Motor neuron (in vitro differentiated cells): ENCODE measurements around the gene OBSCN. TPM values are rescaled to one million over a fixed set of nuclear protein-coding genes. Genes with fewer than 3 reads are reported as not detected.
A peak's percentile ranks its signal among the peaks of the same experiment; 100 is the strongest.

Experiments
- ATAC-seq, 8 experiments: fragments of 200-7000 bp; cut with Tn5 transposase; replicated peaks in 6 of 8; 2 replicates each; pipeline ENCODE4 v1.8.0; 2021; ENCODE audit warnings: mild to moderate bottlenecking in 8 of 8, moderate library complexity in 8 of 8
- H3K27ac ChIP-seq, 2 donors: fragments of 250-450 bp; sonication (Bioruptor Pico); 2 replicates each; pipeline ENCODE4 v1.9.0; 2021; ENCODE audit warnings: antibody characterized with exemption in 2 of 2, mild to moderate bottlenecking in 2 of 2, moderate library complexity in 1 of 2
- H3K4me1 ChIP-seq, 2 donors: fragments of 250-450 bp; sonication (Bioruptor Pico); replicated peaks in 1 of 2; 2 replicates each; pipeline ENCODE4 v1.6.1; 2021; ENCODE audit warnings: antibody characterized with exemption in 2 of 2, mild to moderate bottlenecking in 2 of 2, moderate library complexity in 1 of 2
- H3K4me3 ChIP-seq, 5 donors: fragments of 250-450 bp; sonication (Bioruptor Pico); 2 replicates each; pipeline ENCODE4 v1.9.0; 2021; ENCODE audit warnings: antibody characterized with exemption in 5 of 5, mild to moderate bottlenecking in 5 of 5, moderate library complexity in 4 of 5
- WGBS, 10 experiments: fragments of 450-650 bp; shearing (Covaris generic); methylation state at CpG; one replicate each; pipeline ENCODE4 v1.0.0; 2022; 5-methylcytosine and 5-hydroxymethylcytosine counted together
- in situ Hi-C, 9 experiments: fragments of 400-800 bp; cut with MboI; loops; one replicate each; pipeline ENCODE4 v1.15.0; 2021; ENCODE audit warnings: low sequenced_read_pairs in 9 of 9, low pct_unique_long_range_greater_than_20kb in 2 of 9; ENCODE audit not compliant: unreplicated experiment in 9 of 9
- total RNA-seq, 8 experiments: library from RNA; unstranded; fragments of 300-600 nt; gene quantifications; 2 replicates each; pipeline versions ENCODE4 v1.2.3 to v1.2.4, GENCODE V29; 2022

Gene OBSCN
- total RNA-seq, 8 experiments from 2014 or later, result 2.7 to 38.5 (median 16.2) TPM

DNA sequence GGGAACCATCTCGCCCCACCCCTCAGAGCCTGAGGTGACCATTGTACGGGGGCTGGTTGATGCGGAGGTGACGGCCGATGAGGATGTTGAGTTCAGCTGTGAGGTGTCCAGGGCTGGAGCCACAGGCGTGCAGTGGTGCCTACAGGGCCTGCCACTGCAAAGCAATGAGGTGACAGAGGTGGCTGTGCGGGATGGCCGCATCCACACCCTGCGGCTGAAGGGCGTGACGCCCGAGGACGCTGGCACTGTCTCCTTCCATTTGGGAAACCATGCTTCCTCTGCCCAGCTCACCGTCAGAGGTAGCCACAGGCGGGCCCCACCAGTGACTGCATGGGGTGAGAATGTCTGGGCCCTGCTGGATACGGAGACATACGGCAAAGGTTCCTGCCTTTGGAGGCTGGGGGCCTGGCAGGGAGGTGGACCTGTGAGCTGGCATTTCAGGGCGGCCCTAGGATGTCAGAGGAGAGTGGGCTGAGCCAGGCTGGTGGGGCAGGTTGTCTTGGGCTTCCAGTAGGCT lies 100.3 kb downstream of the OBSCN start:
- no peak overlapping the region for H3K4me3 ChIP-seq
- no peak for ATAC-seq
- H3K4me1 ChIP-seq, result peaks cover 0 to 3% of the 10 kb centered on the region in 2 donors
- WGBS, 10 experiments, result 20 to 100% (median 94%) methylated on average over 1 to 16 of the region's 18 CpGs; no CpG with 5 or more reads in 4 of the 10 experiments
- no peak overlapping the region for H3K27ac ChIP-seq
- in situ Hi-C loops, result no loop called here

DNA sequence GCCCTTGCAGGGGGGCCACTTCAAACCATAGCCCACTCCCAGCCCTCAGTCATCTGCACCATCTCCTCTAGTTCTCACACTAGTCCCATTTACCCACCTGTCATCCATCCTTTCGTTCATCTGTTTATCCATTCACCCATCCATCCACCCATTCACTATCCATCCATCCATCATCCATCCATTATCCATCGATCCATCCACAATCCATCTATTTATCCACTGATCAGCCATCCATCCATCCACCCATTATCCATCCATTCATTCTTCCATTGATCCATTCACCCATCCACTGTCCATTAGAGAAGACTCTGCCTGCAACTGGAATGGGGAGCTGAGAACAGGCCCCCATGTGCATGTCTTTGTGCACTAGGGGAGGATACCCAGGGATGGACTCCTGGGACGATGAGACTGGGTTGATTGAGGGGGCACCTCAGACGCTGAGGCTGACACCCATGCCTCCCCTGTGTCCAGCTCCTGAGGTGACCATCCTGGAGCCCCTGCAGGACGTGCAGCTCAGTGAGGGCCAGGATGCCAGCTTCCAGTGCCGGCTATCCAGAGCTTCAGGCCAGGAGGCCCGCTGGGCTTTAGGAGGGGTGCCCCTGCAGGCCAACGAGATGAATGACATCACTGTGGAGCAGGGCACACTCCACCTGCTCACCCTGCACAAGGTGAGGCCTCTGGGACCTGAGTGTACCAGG lies 100.9 kb downstream of the OBSCN start:
- no peak overlapping the region for H3K27ac ChIP-seq
- peaks cover 0 to 3% of the 10 kb centered on the region in 2 donors for H3K4me1 ChIP-seq
- peak in 1 of 8 experiments; percentile 38 for ATAC-seq
- H3K4me3 ChIP-seq, result no peak overlapping the region
- in situ Hi-C loops, result no loop called here
- 0 to 98% (median 82%) methylated on average over 1 to 6 of the region's 8 CpGs; no CpG with 5 or more reads in 1 of the 10 experiments for WGBS, 10 experiments

DNA sequence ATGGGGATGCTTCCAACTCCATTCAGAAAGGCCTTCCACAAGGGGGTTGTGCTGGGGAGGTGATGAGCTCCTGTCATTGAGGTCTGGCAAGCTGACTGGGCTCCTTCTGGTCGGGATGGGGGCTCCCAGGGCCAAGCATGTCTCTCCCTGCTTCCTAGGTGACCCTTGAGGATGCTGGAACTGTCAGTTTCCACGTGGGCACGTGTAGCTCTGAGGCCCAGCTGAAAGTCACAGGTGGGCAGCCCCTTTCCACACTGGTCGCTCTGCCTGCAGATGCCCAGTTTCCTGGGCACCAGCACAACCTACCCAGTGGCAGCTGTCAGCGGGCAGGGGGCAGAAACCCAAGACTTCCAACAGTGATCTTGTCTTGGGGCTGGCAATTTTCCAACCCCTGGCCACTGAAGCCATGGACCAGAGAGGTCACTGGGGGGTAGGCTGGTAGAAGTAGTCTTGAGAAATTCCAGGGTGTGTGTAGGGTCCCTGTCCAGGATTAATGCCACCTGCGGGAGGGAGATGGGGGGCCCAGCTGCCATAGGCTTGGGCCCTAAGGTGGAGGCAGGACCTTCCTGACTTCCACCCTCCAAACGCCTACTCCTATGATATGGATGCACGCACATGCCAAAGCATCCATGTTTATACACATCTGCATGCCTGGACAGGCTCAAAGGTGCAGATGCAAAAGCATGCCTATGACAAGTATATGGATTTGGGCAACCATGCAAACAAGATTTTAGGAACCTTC lies 101.7 kb downstream of the OBSCN start:
- 78 to 92% (median 90%) methylated on average over 1 to 7 of the region's 8 CpGs; no CpG with 5 or more reads in 5 of the 10 experiments for WGBS, 10 experiments
- Histone ChIP-seq H3K4me1 (peaks cover 0 to 3% of the 10 kb centered on the region in 2 donors), H3K27ac (no peak overlapping the region), H3K4me3 (no peak overlapping the region)
- no peak for ATAC-seq
- in situ Hi-C loops, result no loop called here

DNA sequence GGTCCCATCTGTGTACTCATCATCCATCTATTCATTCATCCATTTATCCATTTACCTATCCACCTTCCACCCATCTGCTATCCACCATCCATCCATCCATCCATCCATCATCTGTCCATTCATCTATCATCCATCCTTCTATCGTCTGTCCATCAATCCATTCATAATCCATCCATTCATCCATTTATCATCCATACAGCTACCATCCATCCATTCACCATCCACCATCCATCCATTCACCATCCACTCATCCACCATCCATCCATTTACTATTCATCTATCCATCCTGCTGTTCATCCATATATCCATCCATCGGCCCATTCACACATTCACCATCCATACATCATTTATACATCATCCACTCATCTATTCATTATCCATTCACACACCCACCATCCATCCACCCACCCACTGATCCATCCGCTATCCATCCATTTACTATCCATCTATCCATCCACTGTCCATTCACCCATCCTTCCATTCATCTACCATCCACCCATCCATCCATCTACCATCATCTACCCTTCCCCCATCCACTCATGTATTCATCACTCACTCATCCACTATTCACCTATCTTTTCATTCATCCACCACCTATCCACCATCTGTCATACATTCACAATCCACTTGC lies 102.4 kb downstream of the OBSCN start:
- in situ Hi-C loops, result no loop called here
- no peak for ATAC-seq

DNA sequence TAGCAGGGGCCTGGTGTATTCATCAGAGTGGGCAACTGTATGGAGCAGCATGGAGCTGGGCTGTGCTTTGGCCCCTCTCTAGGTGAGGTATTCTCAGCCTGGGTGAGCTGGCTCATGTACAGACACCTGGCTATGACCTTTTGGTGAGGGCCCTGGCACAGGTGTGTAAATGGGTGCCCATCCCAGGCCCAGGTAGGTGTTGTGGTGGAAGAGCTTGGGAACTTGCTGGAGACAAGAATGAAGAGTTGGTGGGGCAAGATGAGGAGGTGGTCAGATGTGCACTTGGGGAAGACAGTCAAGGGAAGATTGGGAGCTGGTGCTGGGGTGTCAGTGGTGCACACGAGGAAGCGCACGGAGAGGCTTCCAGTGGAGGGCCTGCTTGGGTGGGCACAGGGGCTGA lies 103.2 kb downstream of the OBSCN start:
- 86 to 100% (median 94%) methylated on average over 3 of the region's 3 CpGs; no CpG with 5 or more reads in 6 of the 10 experiments for WGBS, 10 experiments
- in situ Hi-C loops, result no loop called here
- no peak for ATAC-seq
- no peak overlapping the region for H3K27ac ChIP-seq
- no peak overlapping the region for H3K4me3 ChIP-seq
- peaks cover 0 to 3% of the 10 kb centered on the region in 2 donors for H3K4me1 ChIP-seq

More for the DNA sequence above, 102.4 kb downstream of the OBSCN start:
- no peak overlapping the region for H3K27ac ChIP-seq
- 31 to 100% (median 87%) methylated on average over 1 to 3 of the region's 3 CpGs for WGBS, 10 experiments
- no peak overlapping the region for H3K4me3 ChIP-seq
- H3K4me1 ChIP-seq, result peaks cover 0 to 3% of the 10 kb centered on the region in 2 donors

DNA sequence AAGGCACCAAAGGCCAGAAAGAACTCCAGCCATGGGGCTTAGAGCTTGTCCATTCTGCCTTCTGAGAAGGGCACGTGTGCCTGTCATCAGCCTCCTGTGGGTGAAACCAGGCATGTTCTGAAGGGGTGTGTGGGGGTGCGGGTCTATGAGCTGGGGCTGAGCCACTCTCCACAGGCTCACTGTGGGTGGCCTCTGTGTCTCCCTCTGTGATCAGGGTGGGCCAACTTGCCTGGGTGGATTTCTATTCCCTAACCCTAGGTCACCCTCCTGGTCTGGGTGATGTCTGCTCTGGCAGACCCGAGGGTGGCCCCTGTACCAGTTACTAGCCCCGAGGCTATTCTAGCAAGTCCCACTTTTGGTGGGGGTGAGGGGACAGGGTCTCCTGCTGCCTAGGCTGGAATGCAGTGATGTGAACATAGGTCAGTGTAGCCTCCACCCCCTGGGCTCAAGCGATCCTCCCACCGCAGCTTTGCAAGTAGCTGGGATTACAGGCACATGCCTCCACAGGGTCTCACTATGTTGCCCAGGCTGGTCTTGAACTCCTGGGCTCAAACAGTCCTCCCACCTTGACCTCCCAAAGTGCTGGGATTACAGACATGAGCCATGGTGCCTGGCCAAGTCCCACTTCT lies 104.4 kb downstream of the OBSCN start:
- in situ Hi-C loops, result no loop called here
- WGBS, 10 experiments, result 40 to 100% (median 90%) methylated on average over 1 to 6 of the region's 6 CpGs; no CpG with 5 or more reads in 3 of the 10 experiments
- no peaks in the 10 kb centered on the region for H3K4me1 ChIP-seq
- H3K4me3 ChIP-seq, result no peak overlapping the region
- no peak overlapping the region for H3K27ac ChIP-seq
- ATAC-seq, result no peak

DNA sequence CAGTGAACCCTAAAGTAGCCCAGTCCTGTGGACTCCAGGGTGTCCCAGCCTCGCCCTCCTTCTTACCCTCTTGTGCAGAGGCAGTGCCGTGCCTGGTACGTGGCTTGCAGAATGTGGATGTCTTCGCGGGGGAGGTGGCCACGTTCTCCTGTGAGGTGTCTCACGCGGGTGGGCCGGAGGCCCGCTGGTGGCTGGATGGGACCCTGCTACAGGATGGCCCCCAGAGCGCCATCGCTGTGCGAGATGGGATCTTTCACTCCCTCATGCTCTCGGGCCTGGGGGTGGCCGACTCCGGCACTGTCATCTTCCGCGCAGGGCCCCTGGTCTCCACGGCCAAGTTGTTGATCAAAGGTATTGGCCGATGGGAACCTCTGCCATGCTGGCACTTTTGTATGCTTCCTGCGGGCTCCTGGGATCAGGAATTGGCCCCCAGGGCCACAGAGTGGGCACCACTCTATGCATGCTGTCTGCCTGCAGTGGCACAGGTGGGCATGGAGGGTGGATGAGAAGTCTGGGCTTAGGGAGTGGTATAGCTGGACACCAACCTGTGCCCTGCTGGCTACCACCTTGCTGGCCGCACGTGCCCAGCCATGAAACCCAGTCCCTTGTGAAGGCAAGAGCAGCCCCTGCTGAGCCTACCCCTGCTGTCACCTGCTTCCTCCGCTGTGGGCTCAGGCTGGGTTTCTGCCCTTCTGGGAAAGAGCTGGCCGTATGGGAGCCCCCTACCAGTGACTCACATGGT lies 105.9 kb downstream of the OBSCN start:
- H3K4me1 ChIP-seq, result no peaks in the 10 kb centered on the region
- in situ Hi-C loops, result no loop called here
- H3K4me3 ChIP-seq, result no peak overlapping the region
- H3K27ac ChIP-seq, result no peak overlapping the region
- 0 to 100% (median 93%) methylated on average over 1 to 15 of the region's 25 CpGs; no CpG with 5 or more reads in 4 of the 10 experiments for WGBS, 10 experiments
- no peak for ATAC-seq

DNA sequence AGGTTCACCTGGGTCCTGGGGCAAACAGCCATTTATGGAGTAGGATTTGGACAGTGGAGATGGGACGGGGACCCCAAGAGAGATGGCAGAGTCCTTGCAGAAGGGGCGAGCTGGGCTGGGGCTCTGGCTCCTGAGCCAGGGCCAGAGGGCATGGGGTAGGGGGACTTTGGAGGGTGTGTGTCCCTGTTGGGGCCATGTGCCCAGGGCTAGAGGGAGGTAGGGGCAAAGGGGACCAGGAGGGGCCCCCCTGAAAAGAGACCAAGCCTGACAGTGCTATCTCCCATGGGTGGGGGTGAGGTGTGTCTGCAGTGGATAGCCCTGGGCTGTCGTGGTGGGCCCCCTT lies 106.4 kb downstream of the OBSCN start:
- 60 to 83% (median 75%) methylated on average over 1 to 3 of the region's 3 CpGs; no CpG with 5 or more reads in 6 of the 10 experiments for WGBS, 10 experiments
- Histone ChIP-seq H3K4me3 (no peak overlapping the region), H3K27ac (no peak overlapping the region), H3K4me1 (no peaks in the 10 kb centered on the region)
- ATAC-seq, result no peak
- in situ Hi-C loops, result no loop called here

DNA sequence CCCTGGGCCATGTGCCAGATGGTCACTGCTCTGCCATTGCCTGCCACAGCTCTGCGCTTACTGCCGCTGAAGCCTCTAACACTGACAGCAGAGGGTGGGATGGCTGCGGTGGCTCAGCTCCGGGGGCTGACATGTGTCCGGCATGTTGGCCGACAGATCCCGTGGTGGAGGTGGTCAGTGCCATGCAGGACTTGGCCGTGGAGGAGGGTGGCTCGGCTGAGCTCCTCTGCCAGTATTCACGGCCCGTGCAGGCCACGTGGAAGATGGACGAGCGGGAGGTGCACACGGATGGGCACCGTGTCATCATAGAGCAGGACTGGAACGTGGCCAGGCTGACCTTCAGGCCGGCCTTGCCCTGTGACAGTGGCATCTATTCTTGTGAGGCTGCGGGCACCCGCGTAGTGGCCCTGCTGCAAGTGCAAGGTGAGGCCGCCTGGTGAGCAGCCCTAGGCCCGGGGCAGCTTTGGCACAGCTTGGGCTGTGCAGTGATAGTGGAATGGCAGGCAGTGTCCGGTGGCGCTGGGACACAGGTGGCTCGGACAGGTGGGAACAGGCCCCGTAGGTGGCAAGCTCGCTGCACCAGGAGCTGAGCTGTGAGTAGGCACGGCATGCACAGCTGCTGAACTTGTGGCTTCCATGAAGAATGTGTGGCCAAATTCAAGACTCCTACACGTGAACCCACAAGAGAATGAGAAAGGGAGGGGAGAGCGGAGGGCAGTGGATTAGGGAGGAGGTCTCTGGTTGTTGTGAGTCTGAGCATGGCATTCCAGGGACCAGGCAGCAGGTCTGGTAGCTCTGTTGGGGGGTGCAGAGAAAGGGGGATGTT lies 107.0 kb downstream of the OBSCN start:
- 32 to 100% (median 91%) methylated on average over 1 to 23 of the region's 31 CpGs; no CpG with 5 or more reads in 2 of the 10 experiments for WGBS, 10 experiments
- no peak overlapping the region for H3K27ac ChIP-seq
- in situ Hi-C loops, result no loop called here
- ATAC-seq, result no peak
- H3K4me1 ChIP-seq, result no peaks in the 10 kb centered on the region
- H3K4me3 ChIP-seq, result no peak overlapping the region

DNA sequence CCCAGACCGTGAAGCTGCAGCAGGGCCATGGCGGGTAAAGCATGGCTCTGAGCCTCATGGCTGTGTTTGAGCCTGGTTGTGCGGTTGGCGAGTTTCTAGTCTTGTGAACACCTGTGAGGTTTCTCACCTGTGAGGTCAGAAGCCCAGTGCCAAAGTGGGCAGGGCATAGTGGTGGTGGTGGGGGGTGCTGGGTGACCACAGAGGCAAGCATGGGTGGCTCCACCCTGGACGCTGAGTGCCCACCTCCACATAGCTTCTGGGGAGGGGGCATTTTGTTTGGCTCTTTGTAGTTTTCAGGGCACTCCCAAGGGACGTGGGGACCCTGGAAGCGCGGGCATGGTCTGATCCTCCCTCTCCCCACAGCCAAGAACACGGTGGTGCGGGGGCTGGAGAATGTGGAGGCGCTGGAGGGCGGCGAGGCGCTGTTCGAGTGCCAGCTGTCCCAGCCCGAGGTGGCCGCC lies 107.7 kb downstream of the OBSCN start:
- H3K4me3 ChIP-seq, result no peak overlapping the region
- WGBS, 10 experiments, result 60 to 96% (median 90%) methylated on average over 1 to 8 of the region's 17 CpGs; no CpG with 5 or more reads in 5 of the 10 experiments
- in situ Hi-C loops, result no loop called here
- no peak overlapping the region for H3K27ac ChIP-seq
- no peak for ATAC-seq
- no peaks in the 10 kb centered on the region for H3K4me1 ChIP-seq

DNA sequence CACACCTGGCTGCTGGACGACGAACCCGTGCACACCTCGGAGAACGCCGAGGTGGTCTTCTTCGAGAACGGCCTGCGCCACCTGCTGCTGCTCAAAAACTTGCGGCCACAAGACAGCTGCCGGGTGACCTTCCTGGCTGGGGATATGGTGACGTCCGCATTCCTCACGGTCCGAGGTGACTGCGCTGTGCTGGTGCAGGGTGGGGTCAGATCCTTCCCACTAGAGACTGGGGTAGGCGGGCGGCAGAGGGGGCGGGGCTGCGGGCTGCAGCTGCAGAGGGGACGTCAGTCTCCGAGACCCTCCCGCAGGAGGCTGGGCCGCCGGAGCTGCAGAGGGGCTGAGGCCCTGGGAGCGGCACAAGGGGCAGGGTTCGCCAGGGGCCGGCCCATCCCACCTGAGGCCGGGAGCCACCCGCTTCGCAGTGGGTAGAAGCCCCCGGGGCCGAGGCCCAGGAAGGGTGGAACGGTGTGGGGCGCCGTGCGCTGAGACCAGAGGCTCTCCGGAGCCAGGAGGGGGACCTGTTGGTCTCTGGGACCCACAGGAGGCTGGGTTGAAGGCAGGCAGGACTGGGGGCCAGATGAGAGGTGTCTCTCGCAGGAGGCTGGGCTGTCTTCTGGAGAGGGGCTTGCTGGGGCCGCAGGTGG lies 108.2 kb downstream of the OBSCN start:
- peak in 2 of 8 experiments; percentile 9 to 19 for ATAC-seq
- H3K4me1 ChIP-seq, result no peaks in the 10 kb centered on the region
- H3K4me3 ChIP-seq, result no peak overlapping the region
- WGBS, 10 experiments, result 84 to 100% methylated on average over 1 to 10 of the region's 40 CpGs; no CpG with 5 or more reads in 8 of the 10 experiments
- in situ Hi-C loops, result no loop called here
- H3K27ac ChIP-seq, result no peak overlapping the region
